H1 (cell line): ENCODE data around the gene PCDH9. TPM values are rescaled to one million over a fixed set of nuclear protein-coding genes. Genes with fewer than 3 reads are reported as not detected.

ENCODE experiments used
- CTCF ChIA-PET: fragments of 300-600 bp; sonication (Branson Sonifier 250); formaldehyde crosslinking; loops from one replicate; lab custom pipeline; 2021; ENCODE audit not compliant: partially characterized antibody; lab: Charles Lee
- POLR2A ChIA-PET: fragments of 300-600 bp; sonication (Branson Sonifier 250); formaldehyde crosslinking; loops from one replicate; lab custom pipeline; 2021; ENCODE audit warnings: inconsistent platforms; ENCODE audit not compliant: partially characterized antibody; lab: Charles Lee
- DNase-seq, 2 experiments: peaks; one replicate each; pipeline versions ENCODE4 v3.0.0 to v3.0.0-alpha.2; 2010 to 2022; ENCODE audit warnings: low spot score in 2 of 2, low read depth in 1 of 2, mixed read lengths in 1 of 2
- FAIRE-seq: peaks from 2 replicates; lab custom pipeline; 2011; peaks lifted over from hg19 to GRCh38; lab: Jason Lieb, UNC
- H2AFZ ChIP-seq: 2 replicates; pipeline ENCODE4 v1.8.1; 2012; ENCODE audit warnings: low read length, inconsistent platforms
- H2AK5ac ChIP-seq: 2 replicates; pipeline ENCODE4 v1.6.1; 2013; ENCODE audit warnings: low read depth, low read length
- H2BK120ac ChIP-seq: replicated peaks from 2 replicates; pipeline ENCODE3; 2013; ENCODE audit warnings: low read depth, low read length, inconsistent platforms
- H2BK12ac ChIP-seq: 2 replicates; pipeline ENCODE4 v1.6.1; 2013; ENCODE audit warnings: low read depth, low read length
- H2BK15ac ChIP-seq: 2 replicates; pipeline ENCODE4 v1.6.1; 2013; ENCODE audit warnings: low read length
- H2BK20ac ChIP-seq: 2 replicates; pipeline ENCODE4 v1.6.1; 2013; ENCODE audit warnings: low read length
- H2BK5ac ChIP-seq: 2 replicates; pipeline ENCODE4 v1.6.1; 2013; ENCODE audit warnings: low read depth, low read length
- H3K14ac ChIP-seq: 2 replicates; pipeline ENCODE4 v1.6.1; 2013; ENCODE audit warnings: inconsistent platforms; ENCODE audit not compliant: insufficient read length
- H3K18ac ChIP-seq: 2 replicates; pipeline ENCODE4 v1.6.1; 2013; ENCODE audit warnings: low read length; ENCODE audit errors: extremely low read depth
- H3K23ac ChIP-seq: 2 replicates; pipeline ENCODE4 v1.6.1; 2013; ENCODE audit warnings: inconsistent platforms; ENCODE audit not compliant: insufficient read length
- H3K23me2 ChIP-seq: 2 replicates; pipeline ENCODE4 v1.6.1; 2013; ENCODE audit warnings: low read depth, low read length
- H3K27ac ChIP-seq: 2 replicates; pipeline ENCODE4 v1.6.1; 2011; ENCODE audit warnings: low read depth, low read length, inconsistent platforms
- H3K27me3 ChIP-seq, 4 experiments: replicated peaks in 1 of 4; 1 replicate in 1 of 4; 2 replicates in 3 of 4; pipeline versions ENCODE4 v1.6.1 to v1.8.1; 2011 to 2013; ENCODE audit warnings: low read length in 3 of 4, mild to moderate bottlenecking in 3 of 4, inconsistent platforms in 2 of 4, mixed read lengths in 2 of 4, moderate library complexity in 1 of 4; ENCODE audit not compliant: control insufficient read depth in 3 of 4, insufficient read depth in 3 of 4; ENCODE audit errors: extremely low read depth in 1 of 4
- H3K36me3 ChIP-seq, 4 experiments: 2 replicates each; pipeline versions ENCODE4 v1.6.1 to v1.8.1; 2011 to 2013; ENCODE audit warnings: mild to moderate bottlenecking in 4 of 4, low read length in 3 of 4, moderate library complexity in 2 of 4, control low read depth in 1 of 4, inconsistent platforms in 1 of 4; ENCODE audit not compliant: insufficient read depth in 4 of 4, control insufficient read depth in 2 of 4
- H3K4ac ChIP-seq: replicated peaks from 2 replicates; pipeline ENCODE3; 2013; ENCODE audit warnings: low read length, low read depth, mixed read lengths, inconsistent platforms; ENCODE audit not compliant: insufficient read length
- H3K4me1 ChIP-seq, 4 experiments: replicated peaks in 1 of 4; 1 replicate in 1 of 4; 2 replicates in 3 of 4; pipeline versions ENCODE4 v1.6.1 to v1.8.1; 2011 to 2013; ENCODE audit warnings: low read length in 3 of 4, inconsistent platforms in 2 of 4, mixed read lengths in 1 of 4; ENCODE audit not compliant: insufficient read depth in 4 of 4, control insufficient read depth in 3 of 4
- H3K4me2 ChIP-seq, 2 experiments: 2 replicates each; pipeline versions ENCODE4 v1.6.1 to v1.8.1; 2011 to 2013; ENCODE audit warnings: low read depth in 2 of 2, low read length in 2 of 2, control low read depth in 1 of 2, inconsistent platforms in 1 of 2, mild to moderate bottlenecking in 1 of 2; ENCODE audit not compliant: insufficient read depth in 1 of 2
- H3K4me3 ChIP-seq, 4 experiments: fragments of 200-600, 300-600 bp in 1 of 4; sonication (generic), shearing (Covaris generic), sonication (Bioruptor Twin) in 1 of 4; 2 replicates each; pipeline versions ENCODE4 v1.5.1 to v1.8.1; 2011 to 2016; ENCODE audit warnings: low read length in 4 of 4, low read depth in 3 of 4, control low read depth in 2 of 4, inconsistent platforms in 2 of 4, mild to moderate bottlenecking in 2 of 4, mixed read lengths in 1 of 4, moderate library complexity in 1 of 4; ENCODE audit not compliant: insufficient read depth in 2 of 4; ENCODE audit errors: extremely low read depth in 1 of 4
- H3K56ac ChIP-seq: replicated peaks from 2 replicates; pipeline ENCODE3; 2013; ENCODE audit warnings: low read depth, mild to moderate bottlenecking, mixed read lengths, low read length, inconsistent platforms; ENCODE audit not compliant: insufficient read length
- H3K79me1 ChIP-seq: 2 replicates; pipeline ENCODE4 v1.6.1; 2013; ENCODE audit warnings: low read depth, low read length, control low read depth
- H3K79me2 ChIP-seq, 2 experiments: 2 replicates each; pipeline versions ENCODE4 v1.6.1 to v1.8.1; 2012 to 2013; ENCODE audit warnings: low read length in 2 of 2, mild to moderate bottlenecking in 2 of 2, inconsistent platforms in 1 of 2; ENCODE audit not compliant: insufficient read depth in 2 of 2, control insufficient read depth in 1 of 2
- H3K9ac ChIP-seq, 4 experiments: replicated peaks in 1 of 4; 1 replicate in 1 of 4; 2 replicates in 3 of 4; pipeline versions ENCODE4 v1.6.1 to v1.8.1; 2011 to 2013; ENCODE audit warnings: low read depth in 3 of 4, low read length in 3 of 4, control low read depth in 2 of 4, mild to moderate bottlenecking in 2 of 4, moderate library complexity in 2 of 4, inconsistent platforms in 1 of 4; ENCODE audit errors: extremely low read depth in 1 of 4
- H3K9me3 ChIP-seq, 2 experiments: 2 replicates each; pipeline versions ENCODE4 v1.6.1 to v1.8.1; 2012 to 2013; ENCODE audit warnings: mild to moderate bottlenecking in 2 of 2, moderate library complexity in 2 of 2, control low read depth in 1 of 2, inconsistent platforms in 1 of 2, low read depth in 1 of 2, low read length in 1 of 2, mixed read lengths in 1 of 2; ENCODE audit not compliant: insufficient read depth in 2 of 2
- H4K20me1 ChIP-seq, 2 experiments: replicated peaks in 1 of 2; 2 replicates each; pipeline versions ENCODE3 to v1.8.1; 2011 to 2013; ENCODE audit warnings: inconsistent platforms in 2 of 2, low read length in 2 of 2, mild to moderate bottlenecking in 1 of 2; ENCODE audit not compliant: insufficient read depth in 2 of 2, control insufficient read depth in 1 of 2
- H4K5ac ChIP-seq: 2 replicates; pipeline ENCODE4 v1.6.1; 2013; ENCODE audit warnings: low read length, low read depth, mixed read lengths, inconsistent platforms; ENCODE audit not compliant: insufficient read length
- H4K8ac ChIP-seq: 2 replicates; pipeline ENCODE4 v1.8.0; 2013; ENCODE audit warnings: mild to moderate bottlenecking, moderate library complexity, low read length, inconsistent platforms; ENCODE audit not compliant: insufficient read depth; ENCODE audit errors: extremely low read depth
- H4K91ac ChIP-seq: replicated peaks from 2 replicates; pipeline ENCODE3; 2013; ENCODE audit warnings: low read length, mixed read lengths, inconsistent platforms; ENCODE audit not compliant: insufficient read length
- BACH1 ChIP-seq: IDR thresholded peaks from 2 replicates; pipeline ENCODE4 v1.6.1; 2012; ENCODE audit warnings: low read length, improper control_type of control experiment
- CBX5 ChIP-seq: fragments of 300-800, 300-1000 bp; sonication (generic); IDR thresholded peaks from 2 replicates; pipeline ENCODE4 v1.7.1; 2016; ENCODE audit warnings: antibody characterized with exemption, low read length, low read depth
- EP300 ChIP-seq, 2 experiments: IDR thresholded peaks; 1 replicate in 1 of 2; 2 replicates in 1 of 2; pipeline ENCODE4 v1.6.1; 2011 to 2012; ENCODE audit warnings: low read depth in 2 of 2, low read length in 2 of 2, mild to moderate bottlenecking in 2 of 2, borderline replicate concordance in 1 of 2, inconsistent platforms in 1 of 2, moderate library complexity in 1 of 2
- FOSL1 ChIP-seq: IDR thresholded peaks from 2 replicates; pipeline ENCODE4 v1.6.1; 2011; ENCODE audit warnings: mild to moderate bottlenecking, low read depth, low read length, moderate library complexity; ENCODE audit not compliant: insufficient read depth
- HDAC6 ChIP-seq: IDR thresholded peaks from one replicate; pipeline ENCODE4 v1.7.1; 2012; ENCODE audit warnings: low read depth, mild to moderate bottlenecking, inconsistent platforms, low read length, moderate library complexity
- JUND ChIP-seq: IDR thresholded peaks from 2 replicates; pipeline ENCODE4 v1.6.1; 2011; ENCODE audit warnings: mild to moderate bottlenecking, improper control_type of control experiment, low read length
- RBBP5 ChIP-seq: IDR thresholded peaks from 2 replicates; pipeline ENCODE4 v1.7.1; 2012; ENCODE audit warnings: low read depth, mild to moderate bottlenecking, inconsistent platforms, low read length, moderate library complexity, borderline replicate concordance
- RFX5 ChIP-seq: IDR thresholded peaks from 2 replicates; pipeline ENCODE4 v1.6.1; 2011; ENCODE audit warnings: low read depth, low read length, improper control_type of control experiment, borderline replicate concordance
- RNF2 ChIP-seq: fragments of 200-900, 300-1000 bp; sonication (generic); IDR thresholded peaks from 2 replicates; pipeline ENCODE4 v1.7.1; 2016; ENCODE audit warnings: borderline replicate concordance, low read depth, mild to moderate bottlenecking, antibody characterized with exemption, low read length; ENCODE audit not compliant: poor library complexity, severe bottlenecking; ENCODE audit errors: missing control alignments
- TEAD4 ChIP-seq: IDR thresholded peaks from 2 replicates; pipeline ENCODE4 v1.6.1; 2012; ENCODE audit warnings: low read depth, low read length, inconsistent platforms, mixed read lengths
- ZNF274 ChIP-seq: IDR thresholded peaks from 2 replicates; pipeline ENCODE4 v1.7.0; 2012; ENCODE audit warnings: low read length, borderline replicate concordance; ENCODE audit errors: extremely low read depth
- WGBS, 2 experiments: shearing (Covaris generic) in 1 of 2; methylation state at CpG; one replicate each; pipeline versions ENCODE4 v1.1.6 to v1.1.7; 2013 to 2015; ENCODE audit warnings: low lambda C conversion rate in 2 of 2, mixed read lengths in 2 of 2, inconsistent platforms in 1 of 2, low coverage in 1 of 2, missing lambda C conversion rate in 1 of 2; ENCODE audit not compliant: insufficient replicate concordance in 2 of 2, insufficient coverage in 1 of 2, insufficient read length in 1 of 2; ENCODE audit errors: extremely low coverage in 1 of 2, missing lambda C conversion rate in 1 of 2; 5-methylcytosine and 5-hydroxymethylcytosine counted together
- polyA plus RNA-seq, 7 experiments: library from polyadenylated mRNA; depleted of rRNA in 3 of 7; stranded (reverse) in 5 of 7; unstranded in 2 of 7; fragments of >200 nt in 5 of 7; fragments of 200-250 nt in 2 of 7; gene quantifications; 1 replicate in 5 of 7; 2 replicates in 1 of 7; 4 replicates in 1 of 7; pipeline versions ENCODE4 v1.2.1 to v1.2.3, GENCODE V29; 2011 to 2013; ENCODE audit warnings: missing spikeins in 2 of 7, mixed read lengths in 2 of 7
- total RNA-seq: library from RNA; stranded (reverse); fragmentation: NEBNext Ultra II Directional; extraction: Animal tissue kit (Norgen Biotek cat#: 25700); gene quantifications from 2 replicates; pipeline ENCODE4 v1.2.1, GENCODE V29; 2021
- TF ChIP-seq, protein P1 (sequence below): IDR thresholded peaks from 2 replicates; pipeline ENCODE4 v1.6.1; 2011; ENCODE audit warnings: low read depth, mild to moderate bottlenecking, low read length; ENCODE audit not compliant: insufficient read depth
- TF ChIP-seq, protein P2 (sequence below): IDR thresholded peaks from 2 replicates; pipeline ENCODE4 v1.6.1; 2012; ENCODE audit warnings: inconsistent platforms

PCDH9 gene
- total and polyA plus RNA-seq, 2 of the 8 experiments (the other 6 are each of a cell fraction or from before 2014, with no cell fraction given): 0.12 to 0.60 TPM

DNA sequence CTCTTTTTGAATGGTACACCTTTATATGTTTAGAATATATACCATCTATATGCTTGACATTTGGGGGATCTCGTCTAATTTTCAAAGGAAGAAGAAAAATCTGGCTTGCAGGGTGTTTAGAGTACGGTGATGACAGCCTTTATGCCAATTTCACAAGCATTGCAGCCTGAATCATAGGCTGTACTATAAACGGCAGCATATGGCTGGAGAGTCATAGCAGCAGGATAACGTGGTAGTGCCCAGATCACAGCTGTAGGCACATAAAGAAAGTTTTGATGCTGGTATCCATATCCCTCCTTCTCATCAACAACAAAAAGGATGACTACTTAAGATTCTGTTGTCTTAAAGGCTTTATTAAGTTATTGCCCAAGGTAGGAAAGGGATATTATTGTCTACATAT is 253.0 kb downstream of the PCDH9 start:
- no peaks in the 10 kb centered on the region for H3K79me2 ChIP-seq
- H3K4me3 ChIP-seq: no peak overlapping the region
- H2BK12ac ChIP-seq: no peak overlapping the region
- no peaks in the 10 kb centered on the region for H3K9me3 ChIP-seq
- no peak overlapping the region for H3K4me2 ChIP-seq
- H4K5ac ChIP-seq: no peak overlapping the region
- no peak overlapping the region for H3K18ac ChIP-seq
- H3K27ac ChIP-seq: no peak overlapping the region
- H2BK5ac ChIP-seq: no peak overlapping the region
- H3K36me3 ChIP-seq: no peaks in the 10 kb centered on the region
- 94% methylated on average over 4 of the region's 4 CpGs; no CpG with 5 or more reads in 1 of the 2 experiments for WGBS, 2 experiments
- H3K23ac ChIP-seq: no peak overlapping the region
- no peak overlapping the region for H4K8ac ChIP-seq
- H2BK20ac ChIP-seq: no peak overlapping the region
- no peak overlapping the region for H3K14ac ChIP-seq
- no peaks in the 10 kb centered on the region for H3K79me1 ChIP-seq
- H2BK120ac ChIP-seq: no peak overlapping the region
- DNase-seq (no peak), FAIRE-seq (no peak)
- H3K27me3 ChIP-seq: no peaks in the 10 kb centered on the region
- no peaks in the 10 kb centered on the region for H3K23me2 ChIP-seq
- TF ChIP-seq ZNF274: no peak
- TF ChIP-seq FOSL1: no peak
- TF ChIP-seq TEAD4: no peak
- TF ChIP-seq, protein P1, sequence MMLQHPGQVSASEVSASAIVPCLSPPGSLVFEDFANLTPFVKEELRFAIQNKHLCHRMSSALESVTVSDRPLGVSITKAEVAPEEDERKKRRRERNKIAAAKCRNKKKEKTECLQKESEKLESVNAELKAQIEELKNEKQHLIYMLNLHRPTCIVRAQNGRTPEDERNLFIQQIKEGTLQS: no peak
- TF ChIP-seq BACH1: no peak
- TF ChIP-seq CBX5: no peak
- TF ChIP-seq, protein P2, sequence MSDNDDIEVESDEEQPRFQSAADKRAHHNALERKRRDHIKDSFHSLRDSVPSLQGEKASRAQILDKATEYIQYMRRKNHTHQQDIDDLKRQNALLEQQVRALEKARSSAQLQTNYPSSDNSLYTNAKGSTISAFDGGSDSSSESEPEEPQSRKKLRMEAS: no peak
- no peak for TF ChIP-seq RFX5
- no peak for TF ChIP-seq HDAC6
- no peak for TF ChIP-seq RBBP5
- no peak for TF ChIP-seq RNF2
- TF ChIP-seq EP300 (IDR thresholded peaks at IDR 0.05; ENCODE audit: borderline replicate concordance in 1 of 2, low read depth in 2 of 2, low read length in 2 of 2): no peak
- no peak for TF ChIP-seq JUND
- H3K9ac ChIP-seq: no peak overlapping the region
- H4K91ac ChIP-seq: no peak overlapping the region
- POLR2A ChIA-PET: no interaction called here
- no peak overlapping the region for H2AFZ ChIP-seq
- no peak overlapping the region for H2BK15ac ChIP-seq
- peaks cover 0 to 8% (median 0%) of the 10 kb centered on the region in 4 experiments; a peak in 1 of 7 replicates for H3K4me1 ChIP-seq
- H3K4ac ChIP-seq: no peak overlapping the region
- no peak overlapping the region for H3K56ac ChIP-seq
- no peaks in the 10 kb centered on the region for H4K20me1 ChIP-seq
- H2AK5ac ChIP-seq: no peak overlapping the region
- CTCF ChIA-PET: no interaction called here
